Erythroblast (primary cell): ENCODE measurements around the gene CYB561.

ENCODE experiments used
- GATA1 ChIP-seq: IDR thresholded peaks from 2 replicates; pipeline ENCODE4 v1.6.1; 2011; ENCODE audit warnings: low read depth, mild to moderate bottlenecking, control low read depth, low read length, moderate library complexity
- POLR2A ChIP-seq: IDR thresholded peaks from 2 replicates; pipeline ENCODE4 v1.6.1; 2011; ENCODE audit warnings: mild to moderate bottlenecking, low read length

DNA sequence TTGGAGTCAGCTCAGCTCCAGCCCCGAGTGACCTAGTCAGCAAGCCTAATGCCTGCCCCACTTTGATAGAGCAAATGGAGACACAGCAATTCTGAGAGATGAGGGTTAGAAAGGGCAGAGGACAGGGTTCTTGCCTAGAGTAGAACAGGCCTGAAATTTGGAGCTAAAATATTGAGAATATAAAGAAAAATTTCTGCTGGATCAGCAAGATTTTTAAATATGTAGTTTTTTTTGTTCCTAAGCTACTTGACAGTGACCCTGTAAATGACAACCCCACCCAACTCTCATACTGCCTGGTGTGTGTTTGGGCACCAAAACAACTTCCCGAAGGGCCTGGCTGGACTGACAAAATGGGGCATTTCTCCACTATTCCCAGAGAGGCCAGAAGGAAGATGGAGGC is 26.7 kb downstream of the CYB561 start:
- TF ChIP-seq POLR2A (no peak), GATA1 (no peak)
